Breast epithelium (tissue), 3 donors: ENCODE data around the gene TANGO2.

Experiments used
- POLR2AphosphoS5 ChIP-seq, 3 donors: sonication (generic); formaldehyde crosslinking; IDR thresholded peaks; one replicate each; pipeline ENCODE4 v1.6.1; 2017; ENCODE audit warnings: antibody characterized with exemption in 3 of 3
- TF ChIP-seq, protein P1 (sequence below), 3 donors: fragments of 450-650 bp; IDR thresholded peaks; one replicate each; pipeline ENCODE4 v1.5.1; 2016 to 2017; ENCODE audit warnings: antibody characterized with exemption in 3 of 3, mild to moderate bottlenecking in 3 of 3, moderate library complexity in 3 of 3

DNA sequence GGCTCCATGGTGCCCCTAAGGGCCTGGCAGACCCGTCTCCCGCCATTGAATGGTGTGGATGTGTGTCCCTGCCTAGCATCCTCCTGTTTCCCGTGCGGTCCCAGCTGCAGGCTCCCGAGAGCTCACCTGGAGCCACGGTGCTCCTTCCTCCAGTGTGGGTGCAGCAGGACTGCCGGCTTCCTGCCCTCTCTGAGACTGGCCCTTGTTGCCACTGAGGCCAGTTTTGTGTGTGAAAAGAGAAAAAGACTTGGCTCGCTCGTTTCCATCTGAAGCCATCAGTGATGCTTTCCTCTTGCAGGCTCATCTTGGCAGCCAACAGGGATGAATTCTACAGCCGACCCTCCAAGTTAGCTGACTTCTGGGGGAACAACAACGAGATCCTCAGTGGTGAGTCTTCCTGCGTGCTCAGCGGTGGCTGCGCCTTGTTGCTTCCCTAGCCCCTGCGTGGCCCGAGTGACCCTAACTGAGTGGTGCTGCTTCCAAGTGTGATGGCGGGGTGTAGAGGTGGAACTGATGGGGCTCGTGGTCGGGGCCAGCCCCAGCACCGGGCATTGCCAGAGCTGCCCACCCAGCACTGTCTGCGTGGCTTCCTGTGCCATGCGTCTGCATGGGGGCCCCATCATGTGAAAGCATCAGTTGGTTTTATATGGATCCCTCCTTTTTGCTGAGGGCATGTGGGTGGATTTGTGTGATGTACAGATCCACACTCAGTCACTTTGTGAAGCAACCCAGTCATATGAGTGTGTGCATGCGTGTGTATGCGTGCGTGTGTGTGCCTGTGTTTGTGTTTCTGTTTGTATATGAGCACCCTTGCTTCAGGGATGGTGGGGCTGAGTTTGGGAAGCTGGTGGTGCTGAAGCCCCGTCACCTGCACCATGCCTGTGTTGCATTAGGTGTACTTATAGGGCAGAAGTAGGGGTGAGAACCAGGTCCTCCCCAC lies 22.4 kb downstream of the TANGO2 start:
- TF ChIP-seq, protein P1, sequence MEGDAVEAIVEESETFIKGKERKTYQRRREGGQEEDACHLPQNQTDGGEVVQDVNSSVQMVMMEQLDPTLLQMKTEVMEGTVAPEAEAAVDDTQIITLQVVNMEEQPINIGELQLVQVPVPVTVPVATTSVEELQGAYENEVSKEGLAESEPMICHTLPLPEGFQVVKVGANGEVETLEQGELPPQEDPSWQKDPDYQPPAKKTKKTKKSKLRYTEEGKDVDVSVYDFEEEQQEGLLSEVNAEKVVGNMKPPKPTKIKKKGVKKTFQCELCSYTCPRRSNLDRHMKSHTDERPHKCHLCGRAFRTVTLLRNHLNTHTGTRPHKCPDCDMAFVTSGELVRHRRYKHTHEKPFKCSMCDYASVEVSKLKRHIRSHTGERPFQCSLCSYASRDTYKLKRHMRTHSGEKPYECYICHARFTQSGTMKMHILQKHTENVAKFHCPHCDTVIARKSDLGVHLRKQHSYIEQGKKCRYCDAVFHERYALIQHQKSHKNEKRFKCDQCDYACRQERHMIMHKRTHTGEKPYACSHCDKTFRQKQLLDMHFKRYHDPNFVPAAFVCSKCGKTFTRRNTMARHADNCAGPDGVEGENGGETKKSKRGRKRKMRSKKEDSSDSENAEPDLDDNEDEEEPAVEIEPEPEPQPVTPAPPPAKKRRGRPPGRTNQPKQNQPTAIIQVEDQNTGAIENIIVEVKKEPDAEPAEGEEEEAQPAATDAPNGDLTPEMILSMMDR (IDR thresholded peaks at IDR 0.05), result no peak
- TF ChIP-seq POLR2AphosphoS5 (IDR thresholded peaks at IDR 0.05), result no peak
